HG03354 (cell line): ENCODE data around the gene C4orf50.

Source experiments
- ATAC-seq: cut with Tn5 transposase; IDR thresholded peaks from one replicate; pipeline ENCODE4 v1.9.1; 2021; ENCODE audit warnings: mild to moderate bottlenecking; ENCODE audit not compliant: unreplicated experiment, poor library complexity, severe bottlenecking

The C4orf50 gene

GRCh38 chr4:5851637-5852301, 166.5 kb downstream of the C4orf50 start:
- ATAC-seq: no peak
